ENCODE results near the gene AK5.
A peak's percentile ranks its signal among the peaks of the same experiment; 100 is the strongest.

The AK5 gene, protein sequence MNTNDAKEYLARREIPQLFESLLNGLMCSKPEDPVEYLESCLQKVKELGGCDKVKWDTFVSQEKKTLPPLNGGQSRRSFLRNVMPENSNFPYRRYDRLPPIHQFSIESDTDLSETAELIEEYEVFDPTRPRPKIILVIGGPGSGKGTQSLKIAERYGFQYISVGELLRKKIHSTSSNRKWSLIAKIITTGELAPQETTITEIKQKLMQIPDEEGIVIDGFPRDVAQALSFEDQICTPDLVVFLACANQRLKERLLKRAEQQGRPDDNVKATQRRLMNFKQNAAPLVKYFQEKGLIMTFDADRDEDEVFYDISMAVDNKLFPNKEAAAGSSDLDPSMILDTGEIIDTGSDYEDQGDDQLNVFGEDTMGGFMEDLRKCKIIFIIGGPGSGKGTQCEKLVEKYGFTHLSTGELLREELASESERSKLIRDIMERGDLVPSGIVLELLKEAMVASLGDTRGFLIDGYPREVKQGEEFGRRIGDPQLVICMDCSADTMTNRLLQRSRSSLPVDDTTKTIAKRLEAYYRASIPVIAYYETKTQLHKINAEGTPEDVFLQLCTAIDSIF

DNA sequence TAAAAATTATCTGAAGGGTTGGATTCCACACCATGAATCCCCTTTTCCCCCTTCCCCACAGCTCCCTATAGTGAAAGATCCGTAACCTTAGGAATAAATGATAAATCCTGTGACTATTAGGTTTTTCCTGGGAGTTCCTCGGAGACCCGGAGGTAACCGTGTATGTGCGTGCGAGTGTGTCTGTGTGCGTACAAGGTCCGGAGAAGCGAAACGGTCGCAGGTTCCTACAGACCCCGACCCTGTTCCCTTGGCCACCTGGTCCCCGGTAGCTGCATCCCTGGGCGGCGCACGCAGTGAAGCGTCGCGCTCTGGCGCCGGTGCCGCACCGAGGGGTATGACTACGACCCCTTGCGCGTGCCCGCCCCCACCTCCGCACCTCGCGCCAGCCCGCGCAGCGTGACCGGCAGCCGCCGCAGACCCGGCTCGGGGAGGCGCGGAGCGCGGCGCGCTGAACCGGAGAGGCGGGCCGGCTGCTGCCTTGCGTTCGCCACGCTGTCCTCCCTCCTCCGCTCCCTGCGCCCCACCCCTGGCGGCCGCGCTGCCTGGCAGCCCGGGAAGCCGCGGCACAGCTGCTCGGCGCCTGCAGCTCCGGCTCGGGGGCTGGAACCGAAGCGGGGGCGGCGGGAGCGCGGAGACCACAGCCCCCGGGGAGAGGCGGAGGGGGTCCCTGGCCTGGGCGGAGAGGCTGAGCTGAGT lies at the start of gene AK5:
TSS of gene AK5 (plus strand) at position 529 of the 696 bp plus-strand sequence. CDS start 295 bp downstream, outside the sequence.
- peak within 1 kb of the TSS; percentile 48 to 50 for H3K4me3 ChIP-seq (ENCODE audit: low read depth in 1 of 2, low read length in 2 of 2)
- H3K4me1 ChIP-seq (ENCODE audit: control insufficient read depth in 1 of 2, insufficient read depth in 2 of 2, low read length in 2 of 2): no peaks in the 10 kb centered on the region
- no peaks in the 10 kb centered on the region for H3K36me3 ChIP-seq (ENCODE audit: control insufficient read depth in 1 of 2, insufficient read depth in 2 of 2, low read length in 2 of 2)
- no peak within 1 kb of the TSS for H3K9ac ChIP-seq (ENCODE audit: low read depth in 1 of 2, low read length in 2 of 2)
- peaks cover 28 to 47% of the 10 kb centered on the region in 2 donors for H3K27me3 ChIP-seq (ENCODE audit: control insufficient read depth in 1 of 2, insufficient read depth in 2 of 2, low read length in 2 of 2)
- no peaks in the 10 kb centered on the region for H3K9me3 ChIP-seq (ENCODE audit: control insufficient read depth in 1 of 2, low read length in 2 of 2)
- H3K27ac ChIP-seq (ENCODE audit: low read depth, low read length): no peak within 1 kb of the TSS

DNA sequence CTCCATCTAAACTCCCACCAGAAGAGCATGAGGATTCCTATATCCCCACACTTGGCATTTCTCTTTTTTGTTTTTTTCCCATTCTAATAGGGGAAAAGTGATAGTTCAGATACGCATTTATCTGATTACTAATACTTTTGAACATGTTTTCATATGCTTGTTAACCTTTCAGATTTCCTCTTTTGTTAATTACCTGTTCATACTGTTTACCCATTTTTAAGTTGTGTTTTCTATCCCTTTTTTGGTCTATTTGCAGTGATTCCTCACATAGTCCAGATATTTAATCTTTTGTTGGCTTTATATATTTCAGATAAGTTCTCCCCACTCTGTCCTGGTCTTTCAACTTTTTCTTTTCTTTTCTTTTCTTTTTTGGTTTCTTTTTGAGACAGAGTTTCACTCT lies 49.0 kb upstream of the AK5 start:
- no peaks in the 10 kb centered on the region for H3K4me1 ChIP-seq (ENCODE audit: control insufficient read depth in 1 of 2, insufficient read depth in 2 of 2, low read length in 2 of 2)
- no peaks in the 10 kb centered on the region for H3K9me3 ChIP-seq (ENCODE audit: control insufficient read depth in 1 of 2, low read length in 2 of 2)
- no peak overlapping the region for H3K27ac ChIP-seq (ENCODE audit: low read depth, low read length)
- no peaks in the 10 kb centered on the region for H3K27me3 ChIP-seq (ENCODE audit: control insufficient read depth in 1 of 2, insufficient read depth in 2 of 2, low read length in 2 of 2)
- no peak overlapping the region for H3K9ac ChIP-seq (ENCODE audit: low read depth in 1 of 2, low read length in 2 of 2)
- no peaks in the 10 kb centered on the region for H3K36me3 ChIP-seq (ENCODE audit: control insufficient read depth in 1 of 2, insufficient read depth in 2 of 2, low read length in 2 of 2)
- no peak overlapping the region for H3K4me3 ChIP-seq (ENCODE audit: low read depth in 1 of 2, low read length in 2 of 2)

DNA sequence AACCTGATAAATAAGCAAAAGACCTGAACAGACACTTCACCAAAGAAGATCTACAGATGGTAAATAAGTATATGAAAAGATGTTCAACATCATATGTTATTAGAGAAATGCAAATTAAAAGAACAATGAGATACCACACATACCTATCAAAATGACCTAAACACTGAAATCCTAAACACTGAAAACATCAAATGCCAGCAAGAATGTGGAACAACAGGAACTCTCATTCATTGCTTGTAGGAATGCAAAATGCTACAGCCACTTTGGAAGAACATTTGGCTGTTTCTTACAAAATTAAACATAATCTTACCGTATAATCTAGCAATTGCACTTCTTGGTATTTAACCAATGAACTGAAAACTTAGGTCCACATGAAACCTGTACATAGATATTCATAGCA lies 47.7 kb upstream of the AK5 start:
- Histone ChIP-seq H3K4me1 (ENCODE audit: control insufficient read depth in 1 of 2, insufficient read depth in 2 of 2, low read length in 2 of 2) (no peaks in the 10 kb centered on the region), H3K9me3 (ENCODE audit: control insufficient read depth in 1 of 2, low read length in 2 of 2) (no peaks in the 10 kb centered on the region), H3K27ac (ENCODE audit: low read depth, low read length) (no peak overlapping the region), H3K36me3 (ENCODE audit: control insufficient read depth in 1 of 2, insufficient read depth in 2 of 2, low read length in 2 of 2) (no peaks in the 10 kb centered on the region), H3K4me3 (ENCODE audit: low read depth in 1 of 2, low read length in 2 of 2) (no peak overlapping the region), H3K9ac (ENCODE audit: low read depth in 1 of 2, low read length in 2 of 2) (no peak overlapping the region), H3K27me3 (ENCODE audit: control insufficient read depth in 1 of 2, insufficient read depth in 2 of 2, low read length in 2 of 2) (no peaks in the 10 kb centered on the region)

DNA sequence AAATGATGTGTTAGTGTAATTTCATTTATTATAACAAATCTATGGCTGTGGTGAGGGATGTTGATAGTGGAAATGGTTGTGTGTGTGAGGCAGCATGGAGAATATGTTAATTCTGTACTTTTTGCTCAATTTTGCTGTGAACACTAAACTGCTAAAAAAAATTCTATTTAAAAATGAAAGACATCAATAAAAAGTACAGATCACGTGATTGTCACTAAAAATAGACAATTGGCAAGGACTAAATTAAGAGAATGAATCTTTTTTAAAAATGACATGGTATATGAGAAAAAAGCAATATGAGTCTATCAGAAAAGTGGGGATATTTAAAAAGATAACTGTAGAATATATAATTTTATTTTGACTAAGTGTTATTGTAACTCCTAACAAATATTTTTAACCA lies 46.9 kb upstream of the AK5 start:
- H3K4me3 ChIP-seq (ENCODE audit: low read depth in 1 of 2, low read length in 2 of 2): no peak overlapping the region
- H3K9me3 ChIP-seq (ENCODE audit: control insufficient read depth in 1 of 2, low read length in 2 of 2): no peaks in the 10 kb centered on the region
- no peaks in the 10 kb centered on the region for H3K4me1 ChIP-seq (ENCODE audit: control insufficient read depth in 1 of 2, insufficient read depth in 2 of 2, low read length in 2 of 2)
- H3K27ac ChIP-seq (ENCODE audit: low read depth, low read length): no peak overlapping the region
- H3K9ac ChIP-seq (ENCODE audit: low read depth in 1 of 2, low read length in 2 of 2): no peak overlapping the region
- no peaks in the 10 kb centered on the region for H3K36me3 ChIP-seq (ENCODE audit: control insufficient read depth in 1 of 2, insufficient read depth in 2 of 2, low read length in 2 of 2)
- no peaks in the 10 kb centered on the region for H3K27me3 ChIP-seq (ENCODE audit: control insufficient read depth in 1 of 2, insufficient read depth in 2 of 2, low read length in 2 of 2)

DNA sequence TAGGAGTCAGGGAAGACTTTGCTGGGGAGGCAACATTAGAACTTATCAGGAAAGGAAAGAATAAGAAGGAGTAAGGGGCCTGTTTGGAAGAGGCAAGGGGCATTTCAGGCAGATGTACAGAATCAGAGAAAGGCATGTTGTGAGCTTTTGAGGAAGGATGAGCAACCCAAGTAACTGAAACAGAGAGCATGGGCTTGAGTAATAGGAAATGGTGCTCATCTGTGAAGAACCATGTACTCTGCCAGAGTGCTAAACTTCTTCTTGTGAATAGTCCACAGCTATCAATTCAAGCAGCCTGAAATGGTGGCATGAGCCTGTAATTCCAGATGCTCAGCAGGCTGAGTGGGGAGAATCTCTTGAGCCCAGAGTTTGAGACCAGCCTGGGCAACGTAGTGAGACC lies 43.4 kb upstream of the AK5 start:
- no peak overlapping the region for H3K9ac ChIP-seq (ENCODE audit: low read depth in 1 of 2, low read length in 2 of 2)
- H3K4me1 ChIP-seq (ENCODE audit: control insufficient read depth in 1 of 2, insufficient read depth in 2 of 2, low read length in 2 of 2): no peaks in the 10 kb centered on the region
- no peaks in the 10 kb centered on the region for H3K36me3 ChIP-seq (ENCODE audit: control insufficient read depth in 1 of 2, insufficient read depth in 2 of 2, low read length in 2 of 2)
- no peak overlapping the region for H3K4me3 ChIP-seq (ENCODE audit: low read depth in 1 of 2, low read length in 2 of 2)
- H3K9me3 ChIP-seq (ENCODE audit: control insufficient read depth in 1 of 2, low read length in 2 of 2): no peaks in the 10 kb centered on the region
- no peak overlapping the region for H3K27ac ChIP-seq (ENCODE audit: low read depth, low read length)
- no peaks in the 10 kb centered on the region for H3K27me3 ChIP-seq (ENCODE audit: control insufficient read depth in 1 of 2, insufficient read depth in 2 of 2, low read length in 2 of 2)

DNA sequence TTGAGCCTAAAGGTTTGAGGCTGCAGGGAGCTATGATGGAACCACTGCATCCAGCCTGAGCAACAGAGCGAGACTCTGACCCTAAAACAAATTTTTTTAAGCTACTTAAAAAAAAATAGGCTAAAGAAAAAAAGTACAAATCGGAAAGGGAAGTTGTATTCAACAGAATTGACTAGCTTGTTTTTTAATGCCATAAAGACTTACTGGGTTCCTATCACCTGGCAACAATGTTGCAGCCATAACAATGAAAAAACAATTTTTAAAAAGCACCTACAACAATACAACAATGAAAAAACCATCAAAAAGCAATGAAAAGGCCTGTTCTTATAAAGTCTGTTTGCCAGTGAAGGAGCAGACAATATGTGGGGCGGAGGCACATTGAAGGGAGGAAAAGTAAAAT lies 42.5 kb upstream of the AK5 start:
- H3K4me3 ChIP-seq (ENCODE audit: low read depth in 1 of 2, low read length in 2 of 2): no peak overlapping the region
- no peaks in the 10 kb centered on the region for H3K36me3 ChIP-seq (ENCODE audit: control insufficient read depth in 1 of 2, insufficient read depth in 2 of 2, low read length in 2 of 2)
- no peaks in the 10 kb centered on the region for H3K9me3 ChIP-seq (ENCODE audit: control insufficient read depth in 1 of 2, low read length in 2 of 2)
- H3K27me3 ChIP-seq (ENCODE audit: control insufficient read depth in 1 of 2, insufficient read depth in 2 of 2, low read length in 2 of 2): no peaks in the 10 kb centered on the region
- H3K9ac ChIP-seq (ENCODE audit: low read depth in 1 of 2, low read length in 2 of 2): no peak overlapping the region
- H3K4me1 ChIP-seq (ENCODE audit: control insufficient read depth in 1 of 2, insufficient read depth in 2 of 2, low read length in 2 of 2): no peaks in the 10 kb centered on the region
- H3K27ac ChIP-seq (ENCODE audit: low read depth, low read length): no peak overlapping the region

DNA sequence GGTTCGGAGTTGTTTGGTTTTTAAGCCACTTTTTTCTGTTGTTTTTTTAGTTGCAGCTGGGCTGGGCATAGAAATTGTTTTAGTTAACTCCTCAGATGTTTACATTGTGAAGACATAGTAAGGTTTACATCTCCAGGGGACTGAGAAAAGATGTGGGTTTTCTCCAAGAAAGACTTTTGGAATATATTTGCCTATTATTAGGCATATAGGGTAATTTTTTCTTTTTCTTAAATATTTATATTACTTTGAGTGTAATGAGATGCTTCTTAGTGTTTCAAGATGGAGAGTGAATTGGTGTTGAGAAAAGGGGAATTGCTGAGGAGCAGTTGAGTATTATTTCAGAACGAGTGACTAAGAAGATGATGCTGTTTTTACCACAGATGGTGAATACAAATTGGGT lies 36.0 kb upstream of the AK5 start:
- H3K36me3 ChIP-seq (ENCODE audit: control insufficient read depth in 1 of 2, insufficient read depth in 2 of 2, low read length in 2 of 2): no peaks in the 10 kb centered on the region
- H3K4me1 ChIP-seq (ENCODE audit: control insufficient read depth in 1 of 2, insufficient read depth in 2 of 2, low read length in 2 of 2): no peaks in the 10 kb centered on the region
- H3K9me3 ChIP-seq (ENCODE audit: control insufficient read depth in 1 of 2, low read length in 2 of 2): no peaks in the 10 kb centered on the region
- no peaks in the 10 kb centered on the region for H3K27me3 ChIP-seq (ENCODE audit: control insufficient read depth in 1 of 2, insufficient read depth in 2 of 2, low read length in 2 of 2)
- H3K4me3 ChIP-seq (ENCODE audit: low read depth in 1 of 2, low read length in 2 of 2): no peak overlapping the region
- no peak overlapping the region for H3K9ac ChIP-seq (ENCODE audit: low read depth in 1 of 2, low read length in 2 of 2)
- no peak overlapping the region for H3K27ac ChIP-seq (ENCODE audit: low read depth, low read length)

DNA sequence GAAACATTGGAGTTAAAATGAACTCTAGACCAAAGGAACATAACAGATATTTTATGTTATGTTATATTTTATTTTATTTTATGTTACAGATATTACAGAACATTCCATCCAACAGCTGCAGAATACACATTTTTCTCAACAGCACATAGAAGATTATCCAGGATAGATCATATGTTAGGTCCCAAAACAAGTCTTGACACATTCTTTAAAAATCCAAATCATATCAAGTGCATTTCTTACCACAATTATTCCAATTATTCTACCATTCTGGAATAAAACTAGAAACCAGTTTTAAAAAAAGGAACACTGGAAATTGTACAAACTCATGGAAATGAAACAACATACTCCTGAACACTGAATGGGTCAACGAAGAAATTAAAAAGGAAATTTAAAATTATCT lies 31.7 kb upstream of the AK5 start:
- H3K9me3 ChIP-seq (ENCODE audit: control insufficient read depth in 1 of 2, low read length in 2 of 2): no peaks in the 10 kb centered on the region
- no peaks in the 10 kb centered on the region for H3K36me3 ChIP-seq (ENCODE audit: control insufficient read depth in 1 of 2, insufficient read depth in 2 of 2, low read length in 2 of 2)
- no peak overlapping the region for H3K27ac ChIP-seq (ENCODE audit: low read depth, low read length)
- no peak overlapping the region for H3K4me3 ChIP-seq (ENCODE audit: low read depth in 1 of 2, low read length in 2 of 2)
- no peaks in the 10 kb centered on the region for H3K27me3 ChIP-seq (ENCODE audit: control insufficient read depth in 1 of 2, insufficient read depth in 2 of 2, low read length in 2 of 2)
- no peak overlapping the region for H3K9ac ChIP-seq (ENCODE audit: low read depth in 1 of 2, low read length in 2 of 2)
- no peaks in the 10 kb centered on the region for H3K4me1 ChIP-seq (ENCODE audit: control insufficient read depth in 1 of 2, insufficient read depth in 2 of 2, low read length in 2 of 2)

DNA sequence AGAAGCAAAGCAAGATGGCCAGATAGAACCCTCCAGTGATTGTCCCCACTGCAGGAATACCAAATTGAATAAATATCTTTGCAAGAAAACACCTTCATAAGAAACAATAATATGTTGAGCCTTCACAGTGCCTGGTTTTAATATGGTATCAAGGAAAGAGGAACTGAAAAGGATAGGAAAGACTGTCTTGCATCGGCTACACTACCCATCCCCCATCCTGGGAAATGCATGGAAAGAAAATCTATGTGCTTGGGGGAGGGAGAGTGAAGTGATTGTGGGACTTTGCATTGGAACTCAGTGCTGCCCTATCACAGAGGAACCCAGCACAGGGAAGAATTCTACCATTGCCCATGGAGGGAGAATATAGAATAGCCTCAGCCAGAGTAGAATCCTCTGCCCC lies 28.6 kb upstream of the AK5 start:
- Histone ChIP-seq H3K36me3 (ENCODE audit: control insufficient read depth in 1 of 2, insufficient read depth in 2 of 2, low read length in 2 of 2) (no peaks in the 10 kb centered on the region), H3K27ac (ENCODE audit: low read depth, low read length) (no peak overlapping the region), H3K9me3 (ENCODE audit: control insufficient read depth in 1 of 2, low read length in 2 of 2) (no peaks in the 10 kb centered on the region), H3K9ac (ENCODE audit: low read depth in 1 of 2, low read length in 2 of 2) (no peak overlapping the region), H3K27me3 (ENCODE audit: control insufficient read depth in 1 of 2, insufficient read depth in 2 of 2, low read length in 2 of 2) (no peaks in the 10 kb centered on the region), H3K4me1 (ENCODE audit: control insufficient read depth in 1 of 2, insufficient read depth in 2 of 2, low read length in 2 of 2) (no peaks in the 10 kb centered on the region), H3K4me3 (ENCODE audit: low read depth in 1 of 2, low read length in 2 of 2) (no peak overlapping the region)

DNA sequence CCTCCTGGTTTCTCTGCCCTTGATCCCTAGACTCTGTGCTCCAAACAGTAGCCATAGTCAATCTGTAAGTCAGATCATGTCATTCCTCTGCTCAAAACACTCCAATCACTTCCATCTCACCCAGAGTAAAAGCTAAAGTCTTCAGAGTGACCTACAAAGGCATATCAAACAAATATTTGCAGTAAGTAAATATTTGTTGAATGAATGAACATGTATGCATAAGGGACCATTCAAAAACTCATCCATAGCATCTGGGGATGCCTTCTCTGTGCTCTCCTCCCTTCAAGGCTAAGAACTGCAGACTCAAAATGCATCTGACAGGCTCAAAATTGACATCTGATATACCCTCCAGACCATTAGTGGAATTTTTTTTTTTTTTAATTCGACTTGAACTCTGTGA lies 18.1 kb upstream of the AK5 start:
- no peaks in the 10 kb centered on the region for H3K27me3 ChIP-seq (ENCODE audit: control insufficient read depth in 1 of 2, insufficient read depth in 2 of 2, low read length in 2 of 2)
- H3K9ac ChIP-seq (ENCODE audit: low read depth in 1 of 2, low read length in 2 of 2): no peak overlapping the region
- no peaks in the 10 kb centered on the region for H3K9me3 ChIP-seq (ENCODE audit: control insufficient read depth in 1 of 2, low read length in 2 of 2)
- H3K27ac ChIP-seq (ENCODE audit: low read depth, low read length): no peak overlapping the region
- no peaks in the 10 kb centered on the region for H3K36me3 ChIP-seq (ENCODE audit: control insufficient read depth in 1 of 2, insufficient read depth in 2 of 2, low read length in 2 of 2)
- H3K4me3 ChIP-seq (ENCODE audit: low read depth in 1 of 2, low read length in 2 of 2): no peak overlapping the region
- H3K4me1 ChIP-seq (ENCODE audit: control insufficient read depth in 1 of 2, insufficient read depth in 2 of 2, low read length in 2 of 2): no peaks in the 10 kb centered on the region
